ENCODE results near the gene EFNA4.

DNA sequence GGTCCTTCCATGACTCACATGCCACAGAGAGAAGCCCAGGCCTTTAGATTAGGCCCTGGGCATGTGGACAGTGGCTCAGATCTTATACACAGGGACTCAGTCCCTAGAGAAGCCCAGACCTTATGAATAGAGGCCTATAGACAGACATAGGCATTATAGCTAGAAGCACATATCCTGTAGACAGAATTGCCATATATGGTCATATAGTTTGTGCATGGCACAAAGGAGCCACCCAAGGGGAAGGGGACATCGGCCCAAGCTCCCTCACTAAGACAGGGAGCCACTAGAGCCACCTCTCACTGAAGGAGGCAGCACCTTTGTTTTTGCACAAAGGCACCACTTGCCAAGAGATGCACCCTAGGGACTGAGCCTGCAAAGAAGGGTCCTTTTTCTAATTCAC is 12.8 kb downstream of the EFNA4 start:
- no peak for TF ChIP-seq RAD21 (IDR thresholded peaks at IDR 0.05; ENCODE audit: low read depth)
- TF ChIP-seq YY1 (IDR thresholded peaks at IDR 0.05; ENCODE audit: extremely low read depth, insufficient replicate concordance, low read depth, low read length): no peak
- TF ChIP-seq, protein P1, sequence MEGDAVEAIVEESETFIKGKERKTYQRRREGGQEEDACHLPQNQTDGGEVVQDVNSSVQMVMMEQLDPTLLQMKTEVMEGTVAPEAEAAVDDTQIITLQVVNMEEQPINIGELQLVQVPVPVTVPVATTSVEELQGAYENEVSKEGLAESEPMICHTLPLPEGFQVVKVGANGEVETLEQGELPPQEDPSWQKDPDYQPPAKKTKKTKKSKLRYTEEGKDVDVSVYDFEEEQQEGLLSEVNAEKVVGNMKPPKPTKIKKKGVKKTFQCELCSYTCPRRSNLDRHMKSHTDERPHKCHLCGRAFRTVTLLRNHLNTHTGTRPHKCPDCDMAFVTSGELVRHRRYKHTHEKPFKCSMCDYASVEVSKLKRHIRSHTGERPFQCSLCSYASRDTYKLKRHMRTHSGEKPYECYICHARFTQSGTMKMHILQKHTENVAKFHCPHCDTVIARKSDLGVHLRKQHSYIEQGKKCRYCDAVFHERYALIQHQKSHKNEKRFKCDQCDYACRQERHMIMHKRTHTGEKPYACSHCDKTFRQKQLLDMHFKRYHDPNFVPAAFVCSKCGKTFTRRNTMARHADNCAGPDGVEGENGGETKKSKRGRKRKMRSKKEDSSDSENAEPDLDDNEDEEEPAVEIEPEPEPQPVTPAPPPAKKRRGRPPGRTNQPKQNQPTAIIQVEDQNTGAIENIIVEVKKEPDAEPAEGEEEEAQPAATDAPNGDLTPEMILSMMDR (IDR thresholded peaks at IDR 0.05 in 2 of 3, conservative IDR thresholded peaks at IDR 0.05 in 1 of 3; ENCODE audit: borderline replicate concordance in 1 of 3, insufficient read depth in 1 of 3, low read depth in 2 of 3, low read length in 2 of 3): no peak
- no peak for TF ChIP-seq CEBPB (IDR thresholded peaks at IDR 0.05; ENCODE audit: low read depth)
- TF ChIP-seq, protein P2, sequence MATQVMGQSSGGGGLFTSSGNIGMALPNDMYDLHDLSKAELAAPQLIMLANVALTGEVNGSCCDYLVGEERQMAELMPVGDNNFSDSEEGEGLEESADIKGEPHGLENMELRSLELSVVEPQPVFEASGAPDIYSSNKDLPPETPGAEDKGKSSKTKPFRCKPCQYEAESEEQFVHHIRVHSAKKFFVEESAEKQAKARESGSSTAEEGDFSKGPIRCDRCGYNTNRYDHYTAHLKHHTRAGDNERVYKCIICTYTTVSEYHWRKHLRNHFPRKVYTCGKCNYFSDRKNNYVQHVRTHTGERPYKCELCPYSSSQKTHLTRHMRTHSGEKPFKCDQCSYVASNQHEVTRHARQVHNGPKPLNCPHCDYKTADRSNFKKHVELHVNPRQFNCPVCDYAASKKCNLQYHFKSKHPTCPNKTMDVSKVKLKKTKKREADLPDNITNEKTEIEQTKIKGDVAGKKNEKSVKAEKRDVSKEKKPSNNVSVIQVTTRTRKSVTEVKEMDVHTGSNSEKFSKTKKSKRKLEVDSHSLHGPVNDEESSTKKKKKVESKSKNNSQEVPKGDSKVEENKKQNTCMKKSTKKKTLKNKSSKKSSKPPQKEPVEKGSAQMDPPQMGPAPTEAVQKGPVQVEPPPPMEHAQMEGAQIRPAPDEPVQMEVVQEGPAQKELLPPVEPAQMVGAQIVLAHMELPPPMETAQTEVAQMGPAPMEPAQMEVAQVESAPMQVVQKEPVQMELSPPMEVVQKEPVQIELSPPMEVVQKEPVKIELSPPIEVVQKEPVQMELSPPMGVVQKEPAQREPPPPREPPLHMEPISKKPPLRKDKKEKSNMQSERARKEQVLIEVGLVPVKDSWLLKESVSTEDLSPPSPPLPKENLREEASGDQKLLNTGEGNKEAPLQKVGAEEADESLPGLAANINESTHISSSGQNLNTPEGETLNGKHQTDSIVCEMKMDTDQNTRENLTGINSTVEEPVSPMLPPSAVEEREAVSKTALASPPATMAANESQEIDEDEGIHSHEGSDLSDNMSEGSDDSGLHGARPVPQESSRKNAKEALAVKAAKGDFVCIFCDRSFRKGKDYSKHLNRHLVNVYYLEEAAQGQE (IDR thresholded peaks at IDR 0.05; ENCODE audit: low read depth): no peak
- TF ChIP-seq EZH2 (IDR thresholded peaks at IDR 0.05): no peak
- TF ChIP-seq POLR2AphosphoS5 (IDR thresholded peaks at IDR 0.05; ENCODE audit: low read depth, low read length): no peak
- TF ChIP-seq ZFX (IDR thresholded peaks at IDR 0.05): no peak
- no peak for TF ChIP-seq POLR2A (IDR thresholded peaks at IDR 0.05; ENCODE audit: borderline replicate concordance, extremely low read depth, insufficient read depth, insufficient read length)
